SHP77 treated with DMSO at 0.1 percent for 48 hours (cell line): ENCODE results near the gene BCAT1.
"Not testable (repeated sequence)": the region's sequence is repeated elsewhere in the genome, so short reads cannot be mapped to it uniquely, and the experiment has no call there.

Source experiments
- DNase-seq: peaks from one replicate; lab custom pipeline; 2025; lab: John Stamatoyannopoulos, UW

The BCAT1 gene

DNA sequence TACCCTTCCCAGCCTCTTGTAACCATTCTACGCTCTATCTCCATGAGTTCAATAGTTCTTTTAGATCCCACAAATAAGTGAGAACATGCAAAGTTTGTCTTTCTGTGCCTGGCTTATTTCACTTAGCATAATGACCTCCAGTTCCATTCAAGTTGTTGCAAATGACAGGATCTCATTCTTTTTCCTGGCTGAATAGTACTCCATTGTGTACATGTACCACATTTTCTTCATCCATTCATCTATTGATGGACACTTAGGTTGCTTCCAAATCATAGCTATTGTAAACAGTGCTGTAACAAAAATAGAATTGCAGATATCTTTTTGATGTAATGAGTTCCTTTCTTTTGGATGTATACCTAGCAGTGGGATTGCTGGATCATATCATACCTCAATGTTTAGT lies 139.6 kb downstream of the BCAT1 start:
- DNase-seq: not testable (repeated sequence)

GRCh38 chr12:24808651-24809050 lies 140.2 kb downstream of the BCAT1 start:
- no peak for DNase-seq

DNA sequence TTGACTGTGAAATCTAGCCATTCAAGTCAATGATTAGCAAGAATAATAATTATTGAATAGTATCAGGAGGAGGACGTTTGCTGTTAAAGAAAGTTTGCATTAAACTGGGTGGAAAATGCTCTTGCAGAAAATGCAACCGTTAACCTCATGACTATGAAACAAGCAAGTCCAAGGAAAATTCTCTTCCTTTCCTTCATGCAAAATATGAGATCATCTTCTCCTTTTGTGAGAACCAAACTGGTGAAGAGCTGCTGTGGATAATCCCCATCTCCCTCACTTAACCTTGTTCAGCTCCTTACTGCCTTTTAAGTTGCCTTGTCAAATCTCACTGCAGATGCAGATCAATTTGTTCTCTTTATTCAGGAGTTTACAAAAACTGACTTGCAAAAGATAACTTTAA lies 142.5 kb downstream of the BCAT1 start:
- DNase-seq: no peak

DNA sequence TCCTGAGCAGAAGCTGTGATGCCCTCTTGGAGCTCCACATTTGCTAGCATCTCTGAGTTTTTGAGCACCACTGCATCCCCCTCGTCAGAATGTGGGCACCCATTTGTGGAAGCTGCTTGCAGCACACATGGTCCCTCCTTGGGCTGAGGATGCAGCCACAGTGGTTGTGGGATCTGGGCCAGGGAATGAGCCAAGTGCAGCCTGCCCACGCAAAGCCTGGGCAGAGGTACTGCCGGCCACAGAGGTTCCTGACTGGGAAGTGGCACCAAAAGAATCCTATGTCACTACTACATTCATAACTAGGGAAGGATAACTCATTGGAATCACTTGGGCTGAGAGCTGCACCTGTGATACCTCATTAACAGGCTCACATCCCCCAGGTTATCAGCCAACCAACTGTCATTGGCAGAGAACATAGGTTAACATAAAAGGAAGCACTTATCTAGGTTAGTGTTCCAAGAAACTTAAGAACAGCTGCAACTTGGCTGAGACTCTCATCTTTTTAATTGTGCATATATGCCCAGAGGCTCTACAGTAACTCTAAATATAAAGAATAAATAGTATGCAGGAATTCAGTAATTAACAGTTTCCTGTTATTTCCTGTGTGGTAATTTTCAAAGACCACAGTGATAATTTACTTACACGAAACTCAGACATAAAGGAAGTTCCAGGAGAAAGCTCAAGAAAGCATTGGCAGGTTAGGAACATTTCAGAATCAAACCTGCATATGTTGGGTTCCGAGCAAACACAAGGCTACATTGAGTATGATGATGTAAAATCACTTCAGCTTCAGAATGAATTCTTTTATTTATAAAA lies 145.3 kb downstream of the BCAT1 start:
- DNase-seq: no peak

- no peak for DNase-seq
These were observed 150.6 kb downstream of the BCAT1 start for GRCh38 chr12:24798335-24798734.

DNA sequence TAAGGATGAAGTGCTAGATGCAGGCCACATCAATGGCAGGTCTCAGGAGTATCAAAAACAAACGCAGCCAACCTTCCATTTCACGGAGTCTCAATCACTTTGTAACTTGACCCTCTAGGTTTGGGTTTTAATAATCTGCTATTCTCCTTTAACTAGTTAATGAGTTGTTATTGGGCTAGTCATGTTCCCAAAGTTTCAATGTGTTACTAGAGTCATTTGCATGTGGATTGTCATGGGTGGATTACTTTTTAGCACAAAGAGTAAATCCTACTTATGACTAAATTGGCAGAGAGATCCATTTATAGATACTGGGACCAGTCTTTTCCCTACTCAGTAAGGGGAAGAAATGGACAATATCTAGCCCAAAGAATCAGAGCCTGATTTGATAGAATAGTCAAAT lies 151.0 kb downstream of the BCAT1 start:
- no peak for DNase-seq

DNA sequence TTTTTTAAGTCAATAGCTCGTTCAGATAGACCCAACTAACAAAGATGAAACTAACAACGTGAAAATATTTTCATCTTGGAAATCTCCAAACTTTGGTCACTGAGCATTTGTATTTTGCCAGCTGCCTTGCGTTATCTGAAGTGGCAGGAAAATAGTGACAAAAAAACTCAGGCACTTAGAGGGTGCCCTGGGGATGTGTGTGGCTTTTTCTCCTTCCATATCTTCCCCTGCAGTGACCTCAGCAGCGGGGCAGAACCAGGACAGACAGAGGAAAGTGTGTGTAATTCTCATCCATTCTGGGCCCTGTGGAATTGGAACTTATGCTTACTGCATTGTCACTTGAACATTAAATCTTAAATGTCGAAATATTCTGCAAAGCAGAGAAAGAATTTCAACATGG lies 152.0 kb downstream of the BCAT1 start:
- DNase-seq: no peak

GRCh38 chr12:24795699-24796347 lies 153.1 kb downstream of the BCAT1 start:
- no peak for DNase-seq

DNA sequence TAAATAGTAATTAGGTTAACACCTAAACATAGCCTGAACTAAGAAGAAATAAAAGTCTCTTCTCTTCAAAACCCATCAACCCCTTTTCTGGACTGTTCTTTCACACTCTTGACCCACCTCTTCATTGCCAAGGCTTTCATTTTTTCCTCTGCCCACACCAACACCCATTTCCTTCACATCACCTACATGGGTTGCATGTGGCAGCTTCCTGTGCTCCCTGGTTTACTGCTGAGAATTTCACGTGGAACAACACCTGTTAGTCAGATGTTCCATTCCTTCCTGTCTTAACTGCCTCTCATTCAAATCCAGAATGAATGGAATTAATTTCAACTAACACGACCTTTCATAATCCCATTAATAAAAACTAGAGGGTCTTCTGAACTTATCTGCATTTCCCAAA lies 157.3 kb downstream of the BCAT1 start:
- DNase-seq: no peak

- DNase-seq: no peak
These were observed 160.0 kb downstream of the BCAT1 start for GRCh38 chr12:24788886-24789285.

GRCh38 chr12:24780697-24781368 lies 168.1 kb downstream of the BCAT1 start:
- no peak for DNase-seq

DNA sequence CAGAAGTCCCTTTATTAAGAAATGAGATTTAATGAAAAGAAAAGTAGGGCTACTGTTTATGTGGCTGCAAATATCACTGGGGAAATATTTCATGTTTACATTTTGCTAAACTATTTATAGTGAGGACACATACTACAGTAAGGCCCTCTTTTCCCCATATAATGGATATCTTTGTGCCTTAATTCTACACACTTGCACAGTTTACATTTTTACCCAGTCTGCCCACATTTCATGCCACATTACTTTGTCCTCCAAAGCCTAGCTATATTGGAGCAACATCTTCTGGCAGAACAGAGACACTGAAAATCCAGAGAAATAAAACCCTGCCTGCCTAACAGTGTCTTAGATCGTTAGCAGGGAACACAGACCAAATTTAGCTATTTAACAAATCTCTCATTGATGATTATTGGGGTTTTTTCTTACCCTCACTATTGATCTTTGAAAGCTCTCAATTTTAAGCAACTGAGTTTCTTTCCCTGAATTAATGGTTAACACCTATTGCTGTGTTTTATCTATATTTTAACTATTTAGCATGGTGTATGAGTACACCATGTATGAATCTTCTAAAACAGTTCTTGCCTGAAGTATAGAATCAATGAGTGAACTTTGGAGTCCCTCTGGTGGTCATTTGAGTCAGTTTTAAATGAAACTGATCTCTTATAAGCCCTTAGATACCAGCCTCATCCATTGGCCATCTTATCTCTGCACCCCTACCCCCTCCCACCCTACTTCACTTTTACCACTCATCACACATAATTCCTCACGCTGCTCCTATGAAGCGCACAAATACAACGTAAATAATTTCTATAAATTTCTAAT lies 170.2 kb downstream of the BCAT1 start:
- DNase-seq: no peak

GRCh38 chr12:24777359-24777758 lies 171.5 kb downstream of the BCAT1 start:
- no peak for DNase-seq

GRCh38 chr12:24776861-24777260 lies 172.0 kb downstream of the BCAT1 start:
- DNase-seq: no peak

DNA sequence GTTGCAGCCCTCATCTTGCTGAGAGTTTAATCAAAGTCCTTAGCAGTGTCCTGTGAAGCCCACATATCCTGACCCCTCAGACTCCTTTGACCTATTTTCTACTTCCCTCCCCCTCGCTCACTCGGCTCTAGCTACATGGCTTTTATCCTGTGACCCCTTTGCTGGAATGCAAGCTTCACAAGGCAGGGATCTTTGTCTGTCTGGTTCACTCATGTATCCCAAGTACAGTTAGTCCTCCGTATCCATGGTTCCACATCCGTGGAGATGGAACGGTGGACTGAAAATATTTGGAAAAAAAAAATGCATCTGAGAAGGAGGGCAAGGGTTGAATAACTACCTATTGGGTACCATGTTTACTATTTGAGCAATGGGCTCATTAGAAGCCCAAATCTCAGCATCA lies 173.8 kb downstream of the BCAT1 start:
- no peak for DNase-seq

DNA sequence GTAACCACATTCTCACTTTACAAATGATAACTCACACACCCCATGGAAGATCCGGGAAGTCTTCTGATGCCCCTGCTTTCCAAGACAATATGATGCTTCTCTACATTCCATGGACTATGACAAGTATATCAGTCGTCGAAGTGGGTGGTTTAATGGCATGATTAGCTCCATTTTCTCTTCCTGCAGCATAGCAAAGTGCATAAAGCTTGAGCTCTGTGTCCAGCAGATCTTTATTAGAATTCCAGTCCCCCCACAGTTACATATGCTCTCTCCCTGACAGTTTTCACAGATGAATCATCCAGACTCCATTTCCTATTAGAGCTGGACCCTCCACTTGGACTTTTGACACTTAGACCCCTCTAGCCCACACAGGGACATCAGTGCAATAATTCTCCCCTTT lies 174.9 kb downstream of the BCAT1 start:
- no peak for DNase-seq

DNA sequence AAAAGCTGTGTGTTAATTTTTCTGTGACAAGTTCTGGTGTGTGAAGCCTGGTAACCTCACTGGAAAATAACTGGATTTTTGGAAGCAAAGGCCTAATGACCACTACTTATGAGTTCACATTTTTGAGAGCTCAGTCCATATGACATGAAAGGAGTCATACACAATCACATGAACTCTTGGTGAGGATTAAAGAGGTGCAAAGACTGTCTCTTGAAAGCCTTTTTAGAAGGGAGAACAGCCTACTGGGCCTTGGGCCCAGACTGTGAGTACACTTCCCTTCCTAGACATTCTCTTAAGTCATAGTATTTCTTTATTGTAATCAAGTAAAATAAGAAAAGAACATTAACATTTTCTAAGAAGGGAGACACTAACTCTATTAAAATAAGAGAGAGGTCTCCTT lies 176.1 kb downstream of the BCAT1 start:
- no peak for DNase-seq

GRCh38 chr12:24770821-24771220 lies 178.1 kb downstream of the BCAT1 start:
- no peak for DNase-seq

DNA sequence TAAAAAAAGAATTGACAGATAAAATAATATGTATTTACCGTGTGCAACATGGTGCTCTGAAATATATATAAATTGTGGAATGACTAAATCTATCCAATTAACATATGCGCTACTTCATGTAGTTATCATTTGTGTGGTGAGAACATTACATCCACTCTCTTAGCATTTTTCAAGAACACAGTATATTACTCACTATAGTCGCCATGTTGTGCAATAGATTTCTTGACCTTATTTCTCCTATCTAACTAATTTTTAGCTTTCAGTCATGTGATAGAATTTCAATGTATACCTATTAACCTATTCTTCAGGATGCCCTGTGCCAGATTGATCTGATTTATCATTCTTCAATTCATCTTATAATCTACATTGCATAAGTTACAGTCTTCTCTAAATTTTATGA lies 178.6 kb downstream of the BCAT1 start:
- no peak for DNase-seq

GRCh38 chr12:24769682-24770081 lies 179.2 kb downstream of the BCAT1 start:
- DNase-seq: no peak

- DNase-seq: no peak
These were observed 180.5 kb downstream of the BCAT1 start for GRCh38 chr12:24768415-24768814.

DNA sequence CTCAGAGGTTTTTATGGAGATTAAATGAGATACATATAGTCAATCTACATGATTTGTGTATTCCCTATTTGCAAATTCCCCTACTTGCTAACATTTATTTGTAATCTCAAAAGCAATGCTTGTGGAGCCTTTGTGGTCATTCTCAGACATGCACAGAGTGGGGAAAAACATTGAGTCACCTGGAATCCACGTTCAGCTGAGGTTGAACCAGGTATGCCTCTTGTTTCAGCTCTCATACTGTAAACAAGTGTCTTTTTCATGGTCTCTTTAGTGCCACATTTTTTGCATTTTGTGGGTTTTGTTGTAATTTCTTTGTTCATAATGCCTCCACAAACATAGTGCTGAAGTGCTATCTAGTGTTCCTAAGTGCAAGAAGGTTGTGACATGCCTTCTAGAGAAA lies 181.9 kb downstream of the BCAT1 start:
- DNase-seq: no peak
